HL-60 (cell line): ENCODE data around the gene IRGC.

Experiments used
- GABPA ChIP-seq: IDR thresholded peaks from 2 replicates; pipeline ENCODE4 v1.6.1; 2012; ENCODE audit warnings: low read depth
- SPI1 ChIP-seq: IDR thresholded peaks from 2 replicates; pipeline ENCODE4 v1.6.1; 2012; ENCODE audit warnings: low read depth, mild to moderate bottlenecking, borderline replicate concordance
- TF ChIP-seq, protein P1 (sequence below): IDR thresholded peaks from one replicate; pipeline ENCODE4 v1.5.1; 2011; ENCODE audit warnings: low read length, control low read depth, inconsistent platforms; ENCODE audit not compliant: insufficient read depth
- TF ChIP-seq, protein P2 (sequence below): IDR thresholded peaks from 2 replicates; pipeline ENCODE4 v1.6.1; 2012; ENCODE audit warnings: low read depth; ENCODE audit not compliant: insufficient replicate concordance

DNA sequence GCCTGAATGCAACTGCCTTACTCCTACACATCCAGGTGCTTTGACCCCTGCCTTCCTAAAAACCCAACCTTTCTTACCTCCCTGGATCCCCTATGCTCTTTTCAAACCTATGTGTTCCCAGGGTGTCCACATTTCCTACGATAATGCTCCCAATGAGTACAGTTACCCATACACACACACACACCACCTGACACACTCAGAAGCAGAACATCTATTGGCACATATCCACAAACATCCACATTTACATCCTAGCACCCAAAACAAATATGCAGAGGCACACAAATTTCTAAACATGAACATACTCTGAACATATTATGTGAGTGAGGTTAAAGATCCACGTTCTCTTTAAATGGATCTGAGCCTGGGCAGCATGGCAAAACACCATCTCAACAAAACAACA is 23.5 kb upstream of the IRGC start:
- TF ChIP-seq, protein P1, sequence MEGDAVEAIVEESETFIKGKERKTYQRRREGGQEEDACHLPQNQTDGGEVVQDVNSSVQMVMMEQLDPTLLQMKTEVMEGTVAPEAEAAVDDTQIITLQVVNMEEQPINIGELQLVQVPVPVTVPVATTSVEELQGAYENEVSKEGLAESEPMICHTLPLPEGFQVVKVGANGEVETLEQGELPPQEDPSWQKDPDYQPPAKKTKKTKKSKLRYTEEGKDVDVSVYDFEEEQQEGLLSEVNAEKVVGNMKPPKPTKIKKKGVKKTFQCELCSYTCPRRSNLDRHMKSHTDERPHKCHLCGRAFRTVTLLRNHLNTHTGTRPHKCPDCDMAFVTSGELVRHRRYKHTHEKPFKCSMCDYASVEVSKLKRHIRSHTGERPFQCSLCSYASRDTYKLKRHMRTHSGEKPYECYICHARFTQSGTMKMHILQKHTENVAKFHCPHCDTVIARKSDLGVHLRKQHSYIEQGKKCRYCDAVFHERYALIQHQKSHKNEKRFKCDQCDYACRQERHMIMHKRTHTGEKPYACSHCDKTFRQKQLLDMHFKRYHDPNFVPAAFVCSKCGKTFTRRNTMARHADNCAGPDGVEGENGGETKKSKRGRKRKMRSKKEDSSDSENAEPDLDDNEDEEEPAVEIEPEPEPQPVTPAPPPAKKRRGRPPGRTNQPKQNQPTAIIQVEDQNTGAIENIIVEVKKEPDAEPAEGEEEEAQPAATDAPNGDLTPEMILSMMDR, result no peak
- TF ChIP-seq GABPA (no peak), SPI1 (no peak)
- TF ChIP-seq, protein P2, sequence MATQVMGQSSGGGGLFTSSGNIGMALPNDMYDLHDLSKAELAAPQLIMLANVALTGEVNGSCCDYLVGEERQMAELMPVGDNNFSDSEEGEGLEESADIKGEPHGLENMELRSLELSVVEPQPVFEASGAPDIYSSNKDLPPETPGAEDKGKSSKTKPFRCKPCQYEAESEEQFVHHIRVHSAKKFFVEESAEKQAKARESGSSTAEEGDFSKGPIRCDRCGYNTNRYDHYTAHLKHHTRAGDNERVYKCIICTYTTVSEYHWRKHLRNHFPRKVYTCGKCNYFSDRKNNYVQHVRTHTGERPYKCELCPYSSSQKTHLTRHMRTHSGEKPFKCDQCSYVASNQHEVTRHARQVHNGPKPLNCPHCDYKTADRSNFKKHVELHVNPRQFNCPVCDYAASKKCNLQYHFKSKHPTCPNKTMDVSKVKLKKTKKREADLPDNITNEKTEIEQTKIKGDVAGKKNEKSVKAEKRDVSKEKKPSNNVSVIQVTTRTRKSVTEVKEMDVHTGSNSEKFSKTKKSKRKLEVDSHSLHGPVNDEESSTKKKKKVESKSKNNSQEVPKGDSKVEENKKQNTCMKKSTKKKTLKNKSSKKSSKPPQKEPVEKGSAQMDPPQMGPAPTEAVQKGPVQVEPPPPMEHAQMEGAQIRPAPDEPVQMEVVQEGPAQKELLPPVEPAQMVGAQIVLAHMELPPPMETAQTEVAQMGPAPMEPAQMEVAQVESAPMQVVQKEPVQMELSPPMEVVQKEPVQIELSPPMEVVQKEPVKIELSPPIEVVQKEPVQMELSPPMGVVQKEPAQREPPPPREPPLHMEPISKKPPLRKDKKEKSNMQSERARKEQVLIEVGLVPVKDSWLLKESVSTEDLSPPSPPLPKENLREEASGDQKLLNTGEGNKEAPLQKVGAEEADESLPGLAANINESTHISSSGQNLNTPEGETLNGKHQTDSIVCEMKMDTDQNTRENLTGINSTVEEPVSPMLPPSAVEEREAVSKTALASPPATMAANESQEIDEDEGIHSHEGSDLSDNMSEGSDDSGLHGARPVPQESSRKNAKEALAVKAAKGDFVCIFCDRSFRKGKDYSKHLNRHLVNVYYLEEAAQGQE, result no peak
